SH-SY5Y (cell line): ENCODE measurements around the gene MAP1LC3B.

Experiments
- GATA2 ChIP-seq: IDR thresholded peaks from 2 replicates; pipeline ENCODE4 v1.6.1; 2011; ENCODE audit warnings: mild to moderate bottlenecking, low read depth, low read length
- GATA3 ChIP-seq: IDR thresholded peaks from 2 replicates; pipeline ENCODE4 v1.6.1; 2011; ENCODE audit warnings: low read depth, mild to moderate bottlenecking, low read length, moderate library complexity

- TF ChIP-seq GATA3 (no peak), GATA2 (no peak)
Observed at GRCh38 chr16:87435372-87436224, 43.5 kb downstream of the MAP1LC3B start.
